Breast epithelium (tissue), 4 donors: ENCODE data around the gene TMEM8B. TPM values are rescaled to one million over a fixed set of nuclear protein-coding genes. Genes with fewer than 3 reads are reported as not detected.

ENCODE experiments used
- DNase-seq, 2 donors: peaks; one replicate each; pipeline ENCODE4 v3.0.0-alpha.2; 2019; ENCODE audit warnings: low spot score in 2 of 2
- H3K27ac ChIP-seq, 2 donors: fragments of 200-600 bp; sonication (generic) in 1 of 2; one replicate each; pipeline ENCODE4 v1.5.1; 2016 to 2019; ENCODE audit warnings: mild to moderate bottlenecking in 1 of 2
- H3K27me3 ChIP-seq, 2 donors: fragments of 200-600 bp; sonication (generic) in 1 of 2; one replicate each; pipeline versions ENCODE4 v1.5.1 to v1.6.0; 2017 to 2019; ENCODE audit warnings: control low read depth in 1 of 2, mild to moderate bottlenecking in 1 of 2
- H3K36me3 ChIP-seq: fragments of 200-600 bp; one replicate; pipeline ENCODE4 v1.5.1; 2019
- H3K4me1 ChIP-seq, 2 donors: fragments of 200-600 bp; sonication (generic); one replicate each; pipeline ENCODE4 v1.5.1; 2016 to 2019; ENCODE audit warnings: control low read depth in 1 of 2
- H3K4me3 ChIP-seq, 3 donors: fragments of 200-600 bp; sonication (generic); 1 replicate in 2 of 3; 2 replicates in 1 of 3; pipeline ENCODE4 v1.5.1; 2016 to 2019; ENCODE audit warnings: mild to moderate bottlenecking in 3 of 3, moderate library complexity in 2 of 3
- H3K9me3 ChIP-seq, 2 donors: fragments of 200-600 bp; sonication (generic) in 1 of 2; one replicate each; pipeline ENCODE4 v1.5.1; 2016 to 2019; ENCODE audit warnings: control low read depth in 1 of 2
- POLR2A ChIP-seq: fragments of 450-650 bp; IDR thresholded peaks from one replicate; pipeline ENCODE4 v1.6.1; 2016; ENCODE audit warnings: antibody characterized with exemption, mild to moderate bottlenecking, moderate library complexity
- POLR2AphosphoS5 ChIP-seq, 3 donors: sonication (generic); formaldehyde crosslinking; IDR thresholded peaks; one replicate each; pipeline ENCODE4 v1.6.1; 2017; ENCODE audit warnings: antibody characterized with exemption in 3 of 3
- intact Hi-C: fragments of 100-400 bp; cut with DNase I; formaldehyde crosslinking; loops from one replicate; pipeline ENCODE4 v1.15.1; 2023; ENCODE audit warnings: low total_unique reads
- total RNA-seq, 3 donors: library from RNA; depleted of rRNA; stranded (reverse); fragments of >200 nt; gene quantifications; one replicate each; pipeline ENCODE4 v1.1.0, GENCODE V29; 2016
- TF ChIP-seq, protein P1 (sequence below), 3 donors: fragments of 450-650 bp; IDR thresholded peaks; one replicate each; pipeline ENCODE4 v1.5.1; 2016 to 2017; ENCODE audit warnings: antibody characterized with exemption in 3 of 3, mild to moderate bottlenecking in 3 of 3, moderate library complexity in 3 of 3

The TMEM8B gene
- total RNA-seq, 3 donors from 2014 or later, result 4.9 to 7.9 (median 6.7) TPM

DNA sequence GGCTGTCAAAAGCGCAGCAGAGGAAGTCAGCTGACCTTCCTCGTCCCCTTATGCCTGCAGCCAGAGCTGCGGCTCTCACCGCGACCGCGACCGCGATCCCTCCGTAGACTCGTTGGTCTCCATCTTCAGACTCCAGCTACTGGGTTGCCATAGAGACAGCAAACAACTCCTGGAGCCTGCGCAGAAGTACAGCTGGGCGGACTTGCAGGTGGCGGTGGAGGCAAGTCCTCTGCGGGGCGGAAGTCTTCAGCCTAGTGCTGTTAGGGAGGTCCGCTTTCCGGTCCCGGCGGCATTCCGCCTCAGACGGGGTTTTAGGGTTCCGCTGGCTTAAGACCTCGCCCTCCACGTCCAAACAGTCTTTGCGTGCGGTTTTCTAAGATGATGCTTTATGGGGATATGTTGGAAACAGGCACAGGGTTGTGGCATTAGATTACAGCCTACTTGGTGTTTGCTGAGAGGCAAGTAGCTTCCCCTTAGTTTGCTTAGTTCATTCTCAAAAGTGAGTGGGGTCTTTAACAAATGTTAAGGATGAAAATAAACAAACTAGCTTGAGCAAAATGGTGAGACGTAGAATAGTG, 16.9 kb upstream of the TMEM8B start, which contains the start of gene SPAG8:
Gene SPAG8, minus strand, starts transcription at position 238 of the 578 bp plus-strand sequence. Its CDS starts 115 bp downstream, at position 123.
- DNase-seq, result peak; percentile 89 to 96
- TF ChIP-seq, protein P1, sequence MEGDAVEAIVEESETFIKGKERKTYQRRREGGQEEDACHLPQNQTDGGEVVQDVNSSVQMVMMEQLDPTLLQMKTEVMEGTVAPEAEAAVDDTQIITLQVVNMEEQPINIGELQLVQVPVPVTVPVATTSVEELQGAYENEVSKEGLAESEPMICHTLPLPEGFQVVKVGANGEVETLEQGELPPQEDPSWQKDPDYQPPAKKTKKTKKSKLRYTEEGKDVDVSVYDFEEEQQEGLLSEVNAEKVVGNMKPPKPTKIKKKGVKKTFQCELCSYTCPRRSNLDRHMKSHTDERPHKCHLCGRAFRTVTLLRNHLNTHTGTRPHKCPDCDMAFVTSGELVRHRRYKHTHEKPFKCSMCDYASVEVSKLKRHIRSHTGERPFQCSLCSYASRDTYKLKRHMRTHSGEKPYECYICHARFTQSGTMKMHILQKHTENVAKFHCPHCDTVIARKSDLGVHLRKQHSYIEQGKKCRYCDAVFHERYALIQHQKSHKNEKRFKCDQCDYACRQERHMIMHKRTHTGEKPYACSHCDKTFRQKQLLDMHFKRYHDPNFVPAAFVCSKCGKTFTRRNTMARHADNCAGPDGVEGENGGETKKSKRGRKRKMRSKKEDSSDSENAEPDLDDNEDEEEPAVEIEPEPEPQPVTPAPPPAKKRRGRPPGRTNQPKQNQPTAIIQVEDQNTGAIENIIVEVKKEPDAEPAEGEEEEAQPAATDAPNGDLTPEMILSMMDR (IDR thresholded peaks at IDR 0.05), result no peak
- TF ChIP-seq POLR2AphosphoS5 (IDR thresholded peaks at IDR 0.05), result peak; percentile 23 to 42 (median 25)
- intact Hi-C loops, result no loop called here
- Histone ChIP-seq H3K9me3 (no peaks in the 10 kb centered on the region), H3K36me3 (no peaks in the 10 kb centered on the region), H3K27ac (peak within 1 kb of the TSS; percentile 96 to 97), H3K4me3 (peak within 1 kb of the TSS; percentile 49 to 65 (median 53)), H3K27me3 (no peaks in the 10 kb centered on the region), H3K4me1 (peaks cover 7% of the 10 kb centered on the region in 2 donors)

DNA sequence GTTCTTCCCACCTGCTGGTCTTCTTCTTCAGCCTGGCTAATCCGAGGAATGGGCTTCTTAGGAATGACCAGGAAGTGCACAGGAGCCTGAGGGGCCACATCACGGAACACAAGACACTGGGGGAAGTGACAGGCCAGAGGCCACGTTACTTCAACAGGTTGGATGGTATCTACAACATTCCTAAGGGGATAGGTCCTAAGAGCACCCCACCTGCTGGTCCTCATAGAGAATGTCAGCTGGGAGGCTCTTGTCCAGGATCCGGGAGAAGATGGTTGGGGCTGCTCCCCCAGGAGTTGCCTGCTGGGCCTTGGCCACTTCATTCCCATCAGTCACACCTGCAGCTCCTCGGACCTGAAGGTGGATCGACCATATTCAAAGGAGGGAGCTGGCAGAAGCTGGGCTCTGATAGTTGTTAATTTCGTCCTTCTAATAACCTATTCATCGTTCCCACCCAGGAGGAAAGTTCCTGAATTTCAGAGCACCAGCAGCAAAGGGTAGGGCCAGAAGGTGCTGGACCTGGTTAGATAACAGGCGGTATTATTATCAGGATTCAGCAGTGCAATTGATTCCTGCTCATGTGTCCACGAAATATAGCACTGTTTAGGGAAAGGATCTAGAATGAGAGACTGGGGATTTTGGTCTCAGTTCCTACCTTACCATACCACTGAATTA, 15.5 kb upstream of the TMEM8B start:
- no peaks in the 10 kb centered on the region for H3K9me3 ChIP-seq
- peaks cover 7% of the 10 kb centered on the region in 2 donors for H3K4me1 ChIP-seq
- no peaks in the 10 kb centered on the region for H3K36me3 ChIP-seq
- DNase-seq, result no peak
- peak overlapping the region in 1 of 3 donors; percentile 92 for H3K4me3 ChIP-seq
- TF ChIP-seq POLR2A (no peak), POLR2AphosphoS5 (IDR thresholded peaks at IDR 0.05) (no peak)
- TF ChIP-seq, protein P1 (IDR thresholded peaks at IDR 0.05), result no peak
- H3K27me3 ChIP-seq, result no peaks in the 10 kb centered on the region
- H3K27ac ChIP-seq, result peak overlapping the region; percentile 96 to 97
- intact Hi-C loops, result no loop called here

DNA sequence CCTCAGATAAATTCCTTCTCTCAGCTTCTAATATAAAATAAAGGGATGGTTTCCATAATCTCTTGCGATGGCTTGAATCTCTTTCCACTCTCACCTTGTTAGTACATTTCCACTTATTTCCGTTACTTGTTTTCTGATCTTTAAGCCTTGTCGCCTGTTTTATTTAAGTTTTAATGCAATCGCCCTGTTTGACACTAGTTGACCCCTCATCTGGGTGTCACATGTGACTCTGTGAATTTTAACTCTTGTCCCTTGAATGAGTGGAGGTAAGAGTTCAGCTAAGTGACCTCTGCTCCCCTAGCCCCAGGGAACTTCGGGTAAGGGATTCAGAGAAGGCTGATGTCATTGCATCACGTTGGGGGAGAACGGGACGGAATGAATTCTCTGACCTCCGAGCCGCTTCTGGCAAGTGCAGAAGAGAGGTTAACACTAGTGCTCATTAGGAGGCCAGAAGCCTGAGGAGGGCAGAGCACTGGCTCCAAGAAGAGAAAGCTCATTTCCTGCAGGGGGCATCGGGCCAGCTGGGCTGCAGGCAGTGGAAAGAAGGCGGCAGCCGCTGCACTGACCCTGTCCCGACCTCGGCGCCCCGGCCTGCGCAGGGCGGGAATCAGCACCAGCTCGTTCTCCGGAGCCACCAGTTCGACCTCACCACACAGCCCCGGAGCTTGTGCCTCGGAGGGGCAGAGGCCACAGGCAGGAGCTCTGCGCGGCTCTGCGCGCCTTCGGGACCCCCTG, 14.8 kb upstream of the TMEM8B start:
- Histone ChIP-seq H3K36me3 (no peaks in the 10 kb centered on the region), H3K4me3 (peak overlapping the region; percentile 83 to 96 (median 92)), H3K27me3 (no peaks in the 10 kb centered on the region), H3K27ac (peak overlapping the region; percentile 96 to 97), H3K9me3 (no peaks in the 10 kb centered on the region), H3K4me1 (peaks cover 7% of the 10 kb centered on the region in 2 donors)
- no peak for TF ChIP-seq POLR2AphosphoS5 (IDR thresholded peaks at IDR 0.05)
- no peak for TF ChIP-seq POLR2A
- TF ChIP-seq, protein P1 (IDR thresholded peaks at IDR 0.05), result no peak
- DNase-seq, result peak; percentile 47 to 70
- intact Hi-C loops, result no loop called here

DNA sequence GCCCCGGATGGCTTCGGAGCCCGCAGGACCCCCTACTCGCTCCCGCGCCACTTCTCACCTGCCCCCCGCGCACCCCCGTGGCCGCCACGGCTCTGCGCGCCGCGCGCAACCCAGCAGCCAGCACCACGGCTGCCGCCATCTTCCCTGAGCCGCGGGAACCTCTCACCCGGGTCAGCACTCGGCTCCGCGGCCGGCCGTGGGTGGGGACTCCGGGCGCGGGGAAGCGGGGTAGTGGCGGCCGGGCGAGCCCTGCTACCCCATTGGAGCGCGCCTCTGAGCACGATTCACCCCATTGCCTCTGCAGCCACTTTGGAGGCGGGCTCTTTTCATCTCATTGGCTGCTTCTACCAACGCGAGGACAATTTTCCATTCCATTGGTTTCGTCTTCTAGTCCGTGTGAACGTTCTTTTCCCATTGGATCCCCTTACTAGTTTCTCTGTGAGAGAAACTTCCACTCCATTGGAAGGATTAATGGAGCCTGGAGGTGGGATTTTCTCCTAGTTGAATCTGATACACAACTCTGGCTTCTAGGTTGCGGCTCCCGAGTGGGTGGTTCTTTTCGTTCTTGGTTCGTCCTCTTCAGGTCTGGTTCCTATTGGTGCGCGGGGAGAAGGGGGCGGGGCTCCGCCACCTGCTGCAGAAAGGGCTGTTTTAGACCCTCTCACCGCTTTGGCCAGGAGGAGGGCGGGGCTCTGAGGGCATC, 14.0 kb upstream of the TMEM8B start, which contains the start of gene HINT2:
Gene HINT2, minus strand, starts transcription at position 202 of the 703 bp plus-strand sequence. Its CDS starts 63 bp downstream, at position 139.
- DNase-seq, result peak; percentile 95 to 98
- Histone ChIP-seq H3K9me3 (no peaks in the 10 kb centered on the region), H3K4me3 (peak within 1 kb of the TSS; percentile 83 to 96 (median 92)), H3K4me1 (peaks cover 7% of the 10 kb centered on the region in 2 donors), H3K27ac (peak within 1 kb of the TSS; percentile 96 to 97), H3K27me3 (no peaks in the 10 kb centered on the region), H3K36me3 (no peaks in the 10 kb centered on the region)
- TF ChIP-seq, protein P1 (IDR thresholded peaks at IDR 0.05), result no peak
- TF ChIP-seq POLR2A (peak; percentile 87), POLR2AphosphoS5 (IDR thresholded peaks at IDR 0.05) (peak; percentile 82 to 85 (median 83))
- intact Hi-C loops, result no loop called here
